ENCODE data around the gene STAG1.

Gene STAG1

GRCh38 chr3:136330900-136331299 lies 421.3 kb downstream of the STAG1 start:
- ATAC-seq (ENCODE audit: low read depth) (no peak), DNase-seq (ENCODE audit: low spot score in 2 of 2) (no peak)
- Mint-ChIP-seq H3K27ac (no peak overlapping the region), H3K4me1 (no peaks in the 10 kb centered on the region), H3K36me3 (peaks cover 40% of the 10 kb centered on the region), H3K27me3 (no peaks in the 10 kb centered on the region), H3K9me3 (no peaks in the 10 kb centered on the region), H3K4me3 (no peak overlapping the region)

- ATAC-seq (ENCODE audit: low read depth): no peak
- Mint-ChIP-seq H3K27ac (peak overlapping the region; percentile 48), H3K27me3 (no peaks in the 10 kb centered on the region), H3K9me3 (no peaks in the 10 kb centered on the region), H3K36me3 (peaks cover 48% of the 10 kb centered on the region), H3K4me3 (no peak overlapping the region), H3K4me1 (no peaks in the 10 kb centered on the region)
- DNase-seq (ENCODE audit: low spot score in 2 of 2): no peak
Measured at GRCh38 chr3:136329593-136329992, 422.6 kb downstream of the STAG1 start.

GRCh38 chr3:136327671-136328070 lies 424.5 kb downstream of the STAG1 start:
- DNase-seq (ENCODE audit: low spot score in 2 of 2): no peak
- no peak for ATAC-seq (ENCODE audit: low read depth)
- H3K36me3 Mint-ChIP-seq: peaks cover 57% of the 10 kb centered on the region
- peaks cover 12% of the 10 kb centered on the region for H3K9me3 Mint-ChIP-seq
- no peaks in the 10 kb centered on the region for H3K4me1 Mint-ChIP-seq
- no peak overlapping the region for H3K27ac Mint-ChIP-seq
- no peak overlapping the region for H3K4me3 Mint-ChIP-seq
- H3K27me3 Mint-ChIP-seq: no peaks in the 10 kb centered on the region

- H3K4me3 Mint-ChIP-seq: no peak overlapping the region
Measured at GRCh38 chr3:136326316-136326715, 425.9 kb downstream of the STAG1 start.

GRCh38 chr3:136311968-136312367 lies 440.2 kb downstream of the STAG1 start:
- Mint-ChIP-seq H3K36me3 (peaks cover 26% of the 10 kb centered on the region), H3K27ac (no peak overlapping the region), H3K27me3 (no peaks in the 10 kb centered on the region), H3K4me3 (no peak overlapping the region), H3K4me1 (no peaks in the 10 kb centered on the region), H3K9me3 (no peaks in the 10 kb centered on the region)
- no peak for DNase-seq (ENCODE audit: low spot score in 2 of 2)
- ATAC-seq (ENCODE audit: low read depth): no peak

More at GRCh38 chr3:136326316-136326715, 425.9 kb downstream of the STAG1 start:
- Mint-ChIP-seq H3K4me1 (no peaks in the 10 kb centered on the region), H3K27ac (no peak overlapping the region), H3K36me3 (peaks cover 67% of the 10 kb centered on the region), H3K9me3 (peaks cover 17% of the 10 kb centered on the region), H3K27me3 (no peaks in the 10 kb centered on the region)
- DNase-seq (ENCODE audit: low spot score in 2 of 2) (no peak), ATAC-seq (ENCODE audit: low read depth) (no peak)

GRCh38 chr3:136311261-136311660 lies 440.9 kb downstream of the STAG1 start:
- no peak overlapping the region for H3K27ac Mint-ChIP-seq
- no peaks in the 10 kb centered on the region for H3K9me3 Mint-ChIP-seq
- no peaks in the 10 kb centered on the region for H3K27me3 Mint-ChIP-seq
- ATAC-seq (ENCODE audit: low read depth) (no peak), DNase-seq (ENCODE audit: low spot score in 2 of 2) (no peak)
- H3K4me3 Mint-ChIP-seq: no peak overlapping the region
- peaks cover 22% of the 10 kb centered on the region for H3K36me3 Mint-ChIP-seq
- no peaks in the 10 kb centered on the region for H3K4me1 Mint-ChIP-seq

GRCh38 chr3:136305879-136306278 lies 446.3 kb downstream of the STAG1 start:
- H3K4me1 Mint-ChIP-seq: no peaks in the 10 kb centered on the region

GRCh38 chr3:136300444-136300843 lies 451.7 kb downstream of the STAG1 start:
- Mint-ChIP-seq H3K36me3 (peaks cover 27% of the 10 kb centered on the region), H3K27ac (no peak overlapping the region), H3K4me3 (no peak overlapping the region), H3K9me3 (no peaks in the 10 kb centered on the region), H3K27me3 (no peaks in the 10 kb centered on the region), H3K4me1 (no peaks in the 10 kb centered on the region)
- no peak for DNase-seq (ENCODE audit: low spot score in 2 of 2)
- no peak for ATAC-seq (ENCODE audit: low read depth)

More at GRCh38 chr3:136305879-136306278, 446.3 kb downstream of the STAG1 start:
- Mint-ChIP-seq H3K27ac (no peak overlapping the region), H3K27me3 (no peaks in the 10 kb centered on the region), H3K9me3 (no peaks in the 10 kb centered on the region), H3K36me3 (peaks cover 18% of the 10 kb centered on the region), H3K4me3 (no peak overlapping the region)
- DNase-seq (ENCODE audit: low spot score in 2 of 2) (no peak), ATAC-seq (ENCODE audit: low read depth) (no peak)

- Mint-ChIP-seq H3K27me3 (no peaks in the 10 kb centered on the region), H3K9me3 (no peaks in the 10 kb centered on the region), H3K4me3 (no peak overlapping the region), H3K36me3 (peaks cover 35% of the 10 kb centered on the region), H3K4me1 (no peaks in the 10 kb centered on the region), H3K27ac (no peak overlapping the region)
- ATAC-seq (ENCODE audit: low read depth): no peak
- no peak for DNase-seq (ENCODE audit: low spot score in 2 of 2)
Measured at GRCh38 chr3:136297826-136298225, 454.4 kb downstream of the STAG1 start.

- Mint-ChIP-seq H3K4me1 (no peaks in the 10 kb centered on the region), H3K9me3 (no peaks in the 10 kb centered on the region), H3K4me3 (no peak overlapping the region), H3K27ac (no peak overlapping the region), H3K36me3 (peaks cover 38% of the 10 kb centered on the region), H3K27me3 (no peaks in the 10 kb centered on the region)
- ATAC-seq (ENCODE audit: low read depth) (no peak), DNase-seq (ENCODE audit: low spot score in 2 of 2) (no peak)
Measured at GRCh38 chr3:136296960-136297359, 455.2 kb downstream of the STAG1 start.

- H3K27me3 Mint-ChIP-seq: no peaks in the 10 kb centered on the region
- H3K36me3 Mint-ChIP-seq: peaks cover 32% of the 10 kb centered on the region
- DNase-seq (ENCODE audit: low spot score in 2 of 2) (no peak), ATAC-seq (ENCODE audit: low read depth) (no peak)
- no peak overlapping the region for H3K27ac Mint-ChIP-seq
- H3K9me3 Mint-ChIP-seq: no peaks in the 10 kb centered on the region
- no peaks in the 10 kb centered on the region for H3K4me1 Mint-ChIP-seq
- H3K4me3 Mint-ChIP-seq: no peak overlapping the region
Measured at GRCh38 chr3:136294176-136294575, 458.0 kb downstream of the STAG1 start.

GRCh38 chr3:136293279-136293678 lies 458.9 kb downstream of the STAG1 start:
- Mint-ChIP-seq H3K4me3 (no peak overlapping the region), H3K27ac (no peak overlapping the region), H3K27me3 (no peaks in the 10 kb centered on the region), H3K36me3 (peaks cover 31% of the 10 kb centered on the region), H3K4me1 (no peaks in the 10 kb centered on the region), H3K9me3 (no peaks in the 10 kb centered on the region)
- ATAC-seq (ENCODE audit: low read depth) (no peak), DNase-seq (ENCODE audit: low spot score in 2 of 2) (no peak)

- H3K9me3 Mint-ChIP-seq: no peaks in the 10 kb centered on the region
- no peak overlapping the region for H3K27ac Mint-ChIP-seq
- H3K27me3 Mint-ChIP-seq: no peaks in the 10 kb centered on the region
- ATAC-seq (ENCODE audit: low read depth): no peak
- no peak for DNase-seq (ENCODE audit: low spot score in 2 of 2)
- H3K36me3 Mint-ChIP-seq: peaks cover 28% of the 10 kb centered on the region
- no peak overlapping the region for H3K4me3 Mint-ChIP-seq
- peaks cover 3% of the 10 kb centered on the region for H3K4me1 Mint-ChIP-seq
Measured at GRCh38 chr3:136292500-136292899, 459.7 kb downstream of the STAG1 start.

GRCh38 chr3:136291302-136291701 lies 460.9 kb downstream of the STAG1 start:
- ATAC-seq (ENCODE audit: low read depth): no peak
- Mint-ChIP-seq H3K9me3 (no peaks in the 10 kb centered on the region), H3K36me3 (peaks cover 28% of the 10 kb centered on the region), H3K27me3 (no peaks in the 10 kb centered on the region), H3K27ac (no peak overlapping the region), H3K4me3 (no peak overlapping the region), H3K4me1 (peaks cover 3% of the 10 kb centered on the region)
- DNase-seq (ENCODE audit: low spot score in 2 of 2): no peak

Measured in memory B cell (primary cell).